Left ventricle myocardium inferior (tissue), 1 donor: ENCODE data around the gene ZNF750. TPM values are rescaled to one million over a fixed set of nuclear protein-coding genes. Genes with fewer than 3 reads are reported as not detected.

Experiments used
- DNase-seq: peaks from one replicate; pipeline ENCODE4 v3.0.0-alpha.2; 2020
- H3K27ac ChIP-seq: fragments of 200-600 bp; replicated peaks from 2 replicates; pipeline ENCODE4 v1.8.0; 2021
- H3K27me3 ChIP-seq: fragments of 200-600 bp; 2 replicates; pipeline ENCODE4 v1.8.0; 2021; ENCODE audit warnings: low read depth
- H3K36me3 ChIP-seq: fragments of 200-600 bp; 2 replicates; pipeline ENCODE4 v1.8.0; 2021
- H3K4me1 ChIP-seq: fragments of 200-600 bp; 2 replicates; pipeline ENCODE4 v1.8.0; 2021
- H3K4me3 ChIP-seq: fragments of 200-600 bp; 2 replicates; pipeline ENCODE4 v1.8.0; 2021; ENCODE audit warnings: mild to moderate bottlenecking, moderate library complexity
- H3K9me3 ChIP-seq: fragments of 200-600 bp; replicated peaks from 2 replicates; pipeline ENCODE4 v1.8.0; 2021
- intact Hi-C: fragments of 100-400 bp; cut with micrococcal nuclease; formaldehyde crosslinking; loops from one replicate; pipeline ENCODE4 v1.11.0; 2022
- total RNA-seq: library from RNA; stranded (reverse); fragmentation: NEBNext Ultra II Directional; extraction: Animal tissue kit (Norgen Biotek cat#: 25700); gene quantifications from one replicate; pipeline ENCODE4 v1.2.1, GENCODE V29; 2021
- TF ChIP-seq, protein P1 (sequence below): fragments of 200-600 bp; IDR thresholded peaks from 2 replicates; pipeline ENCODE4 v1.8.0; 2021; ENCODE audit warnings: antibody characterized with exemption, mild to moderate bottlenecking, borderline replicate concordance
- donor health status: DM: no; HTN: yes; CAD: no; lungs with severe emphysema.

ZNF750 gene
- total RNA-seq, 1 donor from 2014 or later, result not detected

DNA sequence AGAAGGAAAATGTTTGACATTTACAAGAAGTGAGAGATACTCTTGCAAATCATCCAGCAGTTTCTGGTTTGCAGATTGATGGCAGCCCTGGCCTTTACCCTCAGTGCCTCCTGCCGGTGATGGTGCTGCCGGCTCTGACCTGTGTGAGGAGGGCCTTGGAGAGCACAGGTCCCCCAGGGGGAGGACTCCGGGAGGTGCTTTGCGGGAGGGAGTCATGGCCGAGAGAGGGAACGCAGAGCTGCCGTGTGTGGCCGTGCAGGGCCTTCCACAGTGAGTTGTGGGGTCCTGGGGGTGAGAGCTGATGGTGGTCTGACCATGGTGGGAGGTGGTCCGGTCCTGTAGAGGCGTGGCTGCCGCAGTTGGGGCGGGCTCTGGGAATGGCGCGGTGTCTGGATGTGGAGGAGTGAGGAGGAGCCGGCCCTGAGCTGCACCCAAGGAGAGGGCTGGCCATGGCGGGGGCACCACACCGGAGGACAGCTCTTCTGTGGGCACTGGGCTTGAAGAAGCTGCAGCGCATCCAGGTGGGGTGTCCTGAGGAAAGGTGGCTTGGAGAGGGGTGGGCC, 28.0 kb upstream of the ZNF750 start:
- TF ChIP-seq, protein P1, sequence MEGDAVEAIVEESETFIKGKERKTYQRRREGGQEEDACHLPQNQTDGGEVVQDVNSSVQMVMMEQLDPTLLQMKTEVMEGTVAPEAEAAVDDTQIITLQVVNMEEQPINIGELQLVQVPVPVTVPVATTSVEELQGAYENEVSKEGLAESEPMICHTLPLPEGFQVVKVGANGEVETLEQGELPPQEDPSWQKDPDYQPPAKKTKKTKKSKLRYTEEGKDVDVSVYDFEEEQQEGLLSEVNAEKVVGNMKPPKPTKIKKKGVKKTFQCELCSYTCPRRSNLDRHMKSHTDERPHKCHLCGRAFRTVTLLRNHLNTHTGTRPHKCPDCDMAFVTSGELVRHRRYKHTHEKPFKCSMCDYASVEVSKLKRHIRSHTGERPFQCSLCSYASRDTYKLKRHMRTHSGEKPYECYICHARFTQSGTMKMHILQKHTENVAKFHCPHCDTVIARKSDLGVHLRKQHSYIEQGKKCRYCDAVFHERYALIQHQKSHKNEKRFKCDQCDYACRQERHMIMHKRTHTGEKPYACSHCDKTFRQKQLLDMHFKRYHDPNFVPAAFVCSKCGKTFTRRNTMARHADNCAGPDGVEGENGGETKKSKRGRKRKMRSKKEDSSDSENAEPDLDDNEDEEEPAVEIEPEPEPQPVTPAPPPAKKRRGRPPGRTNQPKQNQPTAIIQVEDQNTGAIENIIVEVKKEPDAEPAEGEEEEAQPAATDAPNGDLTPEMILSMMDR, result no peak
- intact Hi-C loops, result no loop called here
- DNase-seq, result no peak
- Histone ChIP-seq H3K36me3 (peaks cover 23% of the 10 kb centered on the region), H3K4me3 (no peak overlapping the region), H3K27ac (no peak overlapping the region), H3K27me3 (no peaks in the 10 kb centered on the region), H3K4me1 (peaks cover 78% of the 10 kb centered on the region), H3K9me3 (no peaks in the 10 kb centered on the region)

DNA sequence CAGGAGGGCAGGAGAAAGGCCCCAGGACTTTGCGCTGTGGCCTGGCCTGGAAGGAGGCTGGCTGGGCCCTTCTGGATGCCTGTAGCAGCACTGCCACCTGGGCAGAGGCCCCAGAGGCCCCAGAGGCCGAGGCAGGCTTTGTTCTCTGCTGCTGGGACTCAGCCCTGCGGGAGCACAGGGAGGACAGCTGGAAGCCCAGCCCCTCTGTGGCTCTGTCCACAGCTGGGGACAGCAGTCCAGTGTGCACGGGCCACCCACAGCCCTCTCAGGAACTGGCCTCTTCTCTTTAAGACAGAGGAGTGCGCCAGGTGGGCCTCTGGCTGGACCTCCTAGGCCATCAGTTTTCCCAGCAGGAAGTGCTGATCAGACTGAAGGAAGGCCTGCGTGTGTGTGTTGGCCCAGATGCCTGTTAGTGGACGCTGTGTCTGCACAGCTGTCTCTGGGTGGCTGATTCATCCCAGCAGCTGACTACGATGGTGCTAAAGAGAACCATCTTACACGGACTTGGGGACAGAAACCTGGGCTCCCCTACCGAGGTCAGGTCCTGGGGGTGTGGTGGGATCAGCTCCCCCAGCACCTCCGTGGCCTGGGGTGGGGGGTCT, 26.9 kb upstream of the ZNF750 start:
- intact Hi-C loops, result no loop called here
- Histone ChIP-seq H3K36me3 (peaks cover 15% of the 10 kb centered on the region), H3K9me3 (no peaks in the 10 kb centered on the region), H3K4me3 (no peak overlapping the region), H3K27me3 (no peaks in the 10 kb centered on the region), H3K4me1 (peaks cover 66% of the 10 kb centered on the region), H3K27ac (peak overlapping the region; percentile 53)
- TF ChIP-seq, protein P1, result no peak
- DNase-seq, result no peak

DNA sequence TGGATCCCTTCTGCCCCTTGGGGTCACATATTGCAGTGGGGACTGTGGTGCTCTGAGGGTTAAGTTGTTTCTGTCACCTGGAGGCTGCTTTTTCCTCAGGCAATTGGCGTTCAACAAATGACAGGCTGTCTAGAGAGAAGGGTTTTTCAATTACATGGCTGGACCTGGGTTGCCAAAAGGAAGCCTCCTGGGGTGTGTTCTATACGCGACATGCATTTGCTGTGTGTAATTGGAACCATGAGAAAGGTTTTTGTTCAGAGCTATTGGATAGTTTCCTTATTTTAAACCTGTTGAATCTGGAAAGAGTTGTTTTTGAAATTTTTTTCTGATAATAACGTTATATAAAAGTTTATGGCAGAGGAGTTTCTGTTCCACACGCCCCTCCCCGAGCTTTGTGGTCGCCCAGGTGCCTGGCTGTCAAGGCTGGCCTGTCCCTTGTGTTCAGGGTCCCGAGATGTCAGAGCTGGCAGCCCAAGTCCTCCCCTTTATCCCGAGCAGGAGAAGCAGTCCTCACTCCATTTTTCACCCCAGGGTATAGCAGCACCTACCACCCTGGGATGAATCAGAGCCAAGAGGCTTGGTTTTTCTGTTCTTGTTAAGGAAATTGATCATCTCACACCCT, 26.1 kb upstream of the ZNF750 start:
- peaks cover 8% of the 10 kb centered on the region for H3K36me3 ChIP-seq
- H3K27ac ChIP-seq, result peak overlapping the region; percentile 53
- H3K4me1 ChIP-seq, result peaks cover 61% of the 10 kb centered on the region
- H3K27me3 ChIP-seq, result no peaks in the 10 kb centered on the region
- no peaks in the 10 kb centered on the region for H3K9me3 ChIP-seq
- TF ChIP-seq, protein P1, result no peak
- DNase-seq, result no peak
- intact Hi-C loops, result no loop called here
- H3K4me3 ChIP-seq, result no peak overlapping the region

DNA sequence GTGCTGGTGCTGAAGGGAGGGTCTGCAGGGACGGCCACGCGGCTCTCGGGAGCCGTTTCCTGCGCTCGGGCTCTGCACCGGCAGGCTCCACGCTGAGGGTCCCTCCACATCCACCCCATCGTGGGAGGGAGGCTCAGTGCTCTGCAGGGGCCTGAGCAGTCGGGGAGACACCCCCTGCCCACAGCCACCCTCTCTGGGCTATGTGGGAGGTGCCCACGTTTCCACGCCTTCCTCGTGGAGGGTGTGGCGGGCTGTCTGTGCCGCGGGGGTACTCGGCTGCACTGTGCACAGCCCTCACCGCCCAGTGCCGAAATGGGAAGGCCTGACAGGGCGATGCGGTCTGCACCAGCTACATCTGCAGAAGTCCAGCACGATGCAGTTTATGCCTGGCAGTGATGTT, 25.5 kb upstream of the ZNF750 start:
- TF ChIP-seq, protein P1, result no peak
- Histone ChIP-seq H3K36me3 (peaks cover 2% of the 10 kb centered on the region), H3K9me3 (no peaks in the 10 kb centered on the region), H3K4me1 (peaks cover 58% of the 10 kb centered on the region), H3K27me3 (no peaks in the 10 kb centered on the region), H3K4me3 (no peak overlapping the region), H3K27ac (no peak overlapping the region)
- no peak for DNase-seq
- intact Hi-C loops, result no loop called here

DNA sequence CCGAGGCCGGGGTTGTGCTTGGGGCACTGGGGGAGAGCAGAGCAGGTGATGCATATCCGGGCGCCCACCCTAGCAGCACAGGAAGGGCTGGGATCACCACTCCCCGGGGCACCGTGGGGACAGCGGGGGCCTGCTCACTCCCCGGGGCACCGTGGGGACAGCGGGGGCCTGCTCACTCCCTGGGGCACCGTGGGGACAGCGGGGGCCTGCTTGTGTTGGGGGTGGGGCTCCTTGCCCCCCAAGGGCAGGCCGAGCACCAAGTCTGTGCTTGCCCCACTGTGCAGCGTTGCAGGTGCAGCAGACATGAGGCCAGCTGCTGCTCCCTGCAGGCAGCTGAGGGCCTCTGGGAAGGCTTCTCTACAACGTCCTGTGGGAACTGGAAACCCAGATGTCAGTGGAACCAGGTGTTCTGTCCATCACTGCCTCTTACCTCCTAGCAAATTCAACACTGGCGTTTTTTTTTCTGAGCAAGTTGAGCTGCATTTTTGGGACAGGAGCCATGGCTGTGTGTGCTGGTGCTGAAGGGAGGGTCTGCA, 25.0 kb upstream of the ZNF750 start:
- TF ChIP-seq, protein P1, result no peak
- Histone ChIP-seq H3K4me3 (no peak overlapping the region), H3K9me3 (no peaks in the 10 kb centered on the region), H3K27ac (no peak overlapping the region), H3K36me3 (no peaks in the 10 kb centered on the region), H3K27me3 (no peaks in the 10 kb centered on the region), H3K4me1 (peaks cover 58% of the 10 kb centered on the region)
- no peak for DNase-seq
- intact Hi-C loops, result no loop called here
